ENCODE results near the gene CDKL4.

- TF ChIP-seq EZH2 (IDR thresholded peaks at IDR 0.05; ENCODE audit: low read depth) (no peak), CTCF (conservative IDR thresholded peaks at IDR 0.05) (no peak)
Observed at GRCh38 chr2:39153312-39153711, 90.5 kb downstream of the CDKL4 start.
